Frontal cortex (tissue), 4 donors: ENCODE data around the gene CDKN2B. TPM values are rescaled to one million over a fixed set of nuclear protein-coding genes. Genes with fewer than 3 reads are reported as not detected.

Experiments
- DNase-seq, 2 donors: peaks; one replicate each; pipeline ENCODE4 v3.0.0; 2012; ENCODE audit warnings: low spot score in 2 of 2
- FAIRE-seq: peaks from 2 replicates; lab custom pipeline; 2012; peaks lifted over from hg19 to GRCh38; lab: Jason Lieb, UNC
- total RNA-seq: library from RNA; depleted of rRNA; stranded (reverse); fragments of >200 nt; gene quantifications from one replicate; pipeline ENCODE4 v1.2.3, GENCODE V29; 2014
- donor health status: control.
- donor health status: control.
- donor health status: control.

CDKN2B gene
- total RNA-seq, 1 donor from 2014 or later, result under 0.01 TPM

GRCh38 chr9:22036866-22037626 lies 27.9 kb upstream of the CDKN2B start:
- FAIRE-seq, result no peak
- DNase-seq, result no peak

DNA sequence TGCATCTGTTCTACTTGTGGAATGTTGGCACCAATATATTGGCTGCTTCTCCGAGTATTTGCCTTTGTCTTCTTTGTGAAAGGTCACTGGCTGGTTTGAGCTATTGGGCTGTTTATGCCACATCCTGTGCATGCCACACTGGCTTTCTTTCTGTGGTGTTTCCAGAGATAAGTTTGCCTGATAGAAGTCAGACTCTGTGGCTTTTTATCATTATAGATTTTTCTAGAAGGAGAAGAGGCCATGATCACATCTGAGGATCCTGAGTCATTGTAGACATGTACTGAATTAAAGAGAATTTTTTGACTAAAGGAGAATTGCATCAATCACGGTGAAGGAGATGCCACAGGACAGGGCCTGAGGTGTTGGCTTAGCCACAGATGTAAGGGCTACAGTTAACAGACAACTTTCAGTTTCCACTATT lies 26.5 kb upstream of the CDKN2B start:
- FAIRE-seq, result no peak

DNA sequence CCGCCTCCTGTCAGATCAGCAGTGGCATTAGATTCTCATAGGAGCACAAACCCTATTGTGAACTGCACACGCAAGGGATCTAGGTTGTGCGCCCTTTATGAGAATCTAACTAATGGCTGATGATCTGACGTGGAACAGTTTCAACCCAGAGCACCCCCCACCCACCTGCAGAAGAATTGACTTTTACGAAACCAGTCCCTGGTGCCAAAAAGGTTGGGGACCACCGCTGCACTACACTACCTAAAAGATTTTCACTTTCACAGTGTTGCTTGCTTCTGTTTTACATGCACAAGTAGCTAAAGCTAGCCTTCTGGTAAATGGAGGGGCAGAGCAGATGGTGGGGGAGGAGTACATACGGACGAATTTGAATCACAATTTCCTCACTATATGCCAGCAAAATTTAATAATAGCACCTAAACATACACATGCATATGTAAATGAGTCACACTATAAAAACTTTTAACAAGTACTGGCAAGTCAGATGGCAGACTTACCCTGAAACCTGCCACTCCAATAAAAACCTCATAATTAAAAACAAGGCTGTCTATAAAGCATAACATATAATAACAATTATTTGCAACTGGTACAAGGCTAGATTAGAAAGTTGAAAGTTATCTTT lies 24.0 kb upstream of the CDKN2B start:
- DNase-seq, result no peak
- no peak for FAIRE-seq

More for the DNA sequence above, 26.5 kb upstream of the CDKN2B start:
- no peak for DNase-seq

DNA sequence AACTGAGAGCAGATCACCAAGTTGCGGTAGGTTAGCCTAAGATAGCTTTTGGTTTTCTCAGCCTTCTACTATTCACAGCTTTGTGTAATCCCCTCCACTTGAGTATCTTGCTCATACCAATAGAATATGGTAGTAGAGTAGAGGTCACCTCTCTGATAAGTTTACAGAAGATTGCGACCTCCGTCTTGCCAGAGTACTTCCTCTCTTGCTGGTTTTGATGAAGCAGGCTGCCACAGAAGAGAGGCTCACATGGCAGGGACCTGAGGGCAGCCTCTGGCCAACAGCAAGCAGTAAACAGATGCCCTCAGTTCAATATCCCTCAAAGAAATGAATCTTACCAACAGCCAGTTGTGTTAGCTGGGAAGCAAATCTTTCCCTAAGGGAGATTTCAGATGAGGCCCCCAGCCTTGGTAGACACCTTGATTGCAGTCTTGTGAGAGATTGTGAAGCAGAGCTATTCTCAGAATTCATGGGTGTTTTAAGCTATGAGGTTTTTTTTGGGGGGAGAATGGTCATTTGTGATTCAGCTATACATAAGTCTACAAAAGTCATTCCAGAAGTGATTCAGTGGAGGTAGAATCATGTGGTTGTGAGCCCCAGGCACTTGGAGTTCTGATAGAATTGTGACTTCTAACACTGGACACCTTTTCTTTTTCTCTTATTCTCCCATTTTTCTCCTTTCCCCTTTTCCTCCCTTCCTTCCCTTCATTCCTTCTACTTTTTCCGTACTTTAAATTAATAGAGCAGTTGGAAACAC lies 22.7 kb upstream of the CDKN2B start:
- FAIRE-seq (no peak), DNase-seq (no peak)

DNA sequence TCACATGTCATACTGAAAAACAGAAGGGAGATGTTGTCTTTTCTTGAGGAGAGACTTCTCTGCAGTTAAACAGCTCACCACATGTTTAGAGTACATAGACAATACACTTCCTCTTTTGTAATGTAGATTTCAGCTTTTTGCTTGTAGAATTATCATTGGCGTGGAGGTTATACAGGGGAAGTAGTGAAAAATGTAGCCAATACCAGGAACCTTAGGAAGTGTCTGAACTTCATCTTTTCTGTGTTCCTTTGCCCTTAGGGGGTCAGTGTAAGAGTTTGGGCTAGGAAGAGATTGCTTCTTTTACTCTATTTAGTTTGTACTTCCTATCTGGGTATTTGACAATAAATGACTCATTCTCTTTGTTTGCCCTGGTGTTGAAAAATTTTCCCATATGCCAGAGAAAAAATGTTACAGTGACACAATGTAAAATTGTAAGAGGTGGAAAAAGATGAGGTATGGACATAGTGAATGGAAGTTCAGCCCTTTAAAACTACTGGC lies 21.0 kb upstream of the CDKN2B start:
- DNase-seq (no peak), FAIRE-seq (no peak)

DNA sequence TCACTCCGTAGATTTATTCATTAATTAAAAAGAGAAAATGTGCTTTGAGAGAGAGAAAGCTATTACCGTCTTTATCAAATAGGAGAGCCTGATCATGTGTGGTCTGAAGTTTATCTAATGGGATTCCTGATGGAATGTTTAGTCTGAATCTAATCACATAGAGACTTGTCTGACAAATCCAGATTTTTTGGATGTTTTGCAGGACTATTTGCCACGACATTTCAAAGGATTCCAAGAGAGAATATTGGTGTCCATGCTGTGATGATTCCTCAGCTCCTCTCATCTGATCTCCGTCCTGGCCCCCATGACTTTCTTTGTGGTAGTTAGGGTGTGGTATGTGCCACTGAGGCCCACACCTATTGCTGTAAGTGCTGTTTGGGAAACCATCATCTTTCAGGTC lies 20.1 kb upstream of the CDKN2B start:
- no peak for FAIRE-seq
- DNase-seq, result no peak

DNA sequence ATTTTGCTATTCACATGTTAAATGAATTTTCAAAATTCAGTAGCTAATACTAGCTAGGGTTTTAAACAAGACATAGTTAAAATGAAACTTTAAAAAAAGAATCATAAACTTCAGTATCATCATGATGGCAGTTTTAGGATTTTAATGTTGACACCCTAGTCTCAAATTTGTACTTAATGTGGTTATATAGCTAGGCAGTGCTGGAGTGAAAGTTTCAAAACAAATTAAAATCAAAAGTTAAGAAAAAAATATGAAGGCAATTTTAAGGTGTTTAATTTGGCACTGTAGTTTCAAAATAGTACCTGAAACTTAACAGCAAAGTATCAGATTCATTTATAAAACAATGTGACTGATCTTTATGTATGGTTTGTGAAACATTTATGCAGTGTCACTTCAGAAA lies 19.3 kb upstream of the CDKN2B start:
- DNase-seq (no peak), FAIRE-seq (no peak)

GRCh38 chr9:22026696-22027095 lies 17.6 kb upstream of the CDKN2B start:
- no peak for FAIRE-seq
- DNase-seq, result no peak

- DNase-seq (no peak), FAIRE-seq (no peak)
Measured at GRCh38 chr9:22022396-22022795, 13.3 kb upstream of the CDKN2B start.

- no peak for FAIRE-seq
- no peak for DNase-seq
Measured at GRCh38 chr9:22010866-22011625, 1.9 kb upstream of the CDKN2B start.

DNA sequence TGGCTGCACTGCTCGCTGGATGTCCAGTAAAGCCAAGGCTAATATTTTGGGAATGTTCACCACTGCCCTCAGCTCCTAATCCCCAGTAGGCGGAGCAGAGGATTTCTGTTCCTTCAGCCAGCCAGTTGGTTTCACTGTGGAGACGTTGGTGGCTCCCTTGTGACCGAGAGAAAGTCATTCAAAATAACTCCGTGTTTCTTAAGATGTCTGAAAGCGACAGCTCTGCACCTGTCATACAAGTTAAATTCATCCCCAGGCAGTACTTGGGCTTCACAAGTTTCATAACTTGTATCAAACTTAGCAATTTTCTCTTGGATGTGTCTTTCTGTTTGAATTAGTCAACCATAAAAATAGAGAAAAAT lies 382 bp upstream of the CDKN2B start:
- FAIRE-seq (no peak), DNase-seq (no peak)

DNA sequence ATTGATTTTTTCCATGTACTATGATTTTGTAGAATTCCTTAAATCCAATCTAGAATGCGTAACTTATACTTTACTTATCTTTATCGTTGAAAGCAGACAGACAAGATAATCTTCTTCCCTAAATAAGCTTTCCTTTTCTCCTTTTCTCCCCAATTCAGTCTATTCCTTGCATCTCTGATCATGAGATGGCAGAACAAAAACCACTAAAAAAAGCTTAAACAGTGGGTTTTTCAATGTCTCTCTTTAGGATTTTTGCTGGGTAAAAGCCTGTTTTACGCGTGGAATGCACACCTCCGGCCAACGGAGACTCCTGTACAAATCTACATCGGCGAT lies 755 bp downstream of the CDKN2B start:
- no peak for DNase-seq
- no peak for FAIRE-seq

DNA sequence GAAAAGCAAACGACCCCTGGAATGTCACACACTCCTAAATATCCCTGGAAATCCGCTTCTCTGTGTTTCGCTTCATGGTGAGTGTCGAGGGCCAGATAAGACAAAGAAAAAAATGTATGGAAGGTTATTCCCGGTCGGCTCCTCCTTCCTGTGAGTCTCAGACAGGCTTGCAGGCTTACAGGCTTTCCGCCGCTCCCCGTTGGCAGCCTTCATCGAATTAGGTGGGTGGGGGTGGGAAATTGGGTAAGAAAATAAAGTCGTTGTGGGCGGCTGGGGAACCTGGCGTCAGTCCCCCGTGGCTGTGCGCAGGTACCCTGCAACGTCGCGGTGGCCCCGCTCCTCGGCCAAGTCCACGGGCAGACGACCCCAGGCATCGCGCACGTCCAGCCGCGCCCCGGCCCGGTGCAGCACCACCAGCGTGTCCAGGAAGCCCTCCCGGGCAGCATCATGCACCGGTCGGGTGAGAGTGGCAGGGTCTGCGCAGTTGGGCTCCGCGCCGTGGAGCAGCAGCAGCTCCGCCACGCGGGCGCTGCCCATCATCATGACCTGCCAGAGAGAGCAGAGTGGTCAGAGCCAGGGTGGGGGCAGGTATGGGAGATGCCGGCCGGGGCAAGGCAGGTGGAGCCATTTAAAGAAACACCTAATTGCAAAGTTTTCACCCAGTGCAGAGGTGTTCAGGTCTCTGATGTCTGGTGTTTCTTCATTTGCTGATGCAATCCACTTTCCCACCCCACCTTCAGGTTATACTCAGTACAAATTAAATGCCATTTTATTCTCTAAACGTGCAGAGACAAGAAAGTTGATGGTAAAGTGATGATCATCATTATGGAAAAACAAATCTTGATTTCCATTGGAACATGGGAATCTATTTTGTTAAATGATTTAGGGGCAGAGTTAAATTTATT lies 3.2 kb downstream of the CDKN2B start:
- DNase-seq (no peak), FAIRE-seq (no peak)

DNA sequence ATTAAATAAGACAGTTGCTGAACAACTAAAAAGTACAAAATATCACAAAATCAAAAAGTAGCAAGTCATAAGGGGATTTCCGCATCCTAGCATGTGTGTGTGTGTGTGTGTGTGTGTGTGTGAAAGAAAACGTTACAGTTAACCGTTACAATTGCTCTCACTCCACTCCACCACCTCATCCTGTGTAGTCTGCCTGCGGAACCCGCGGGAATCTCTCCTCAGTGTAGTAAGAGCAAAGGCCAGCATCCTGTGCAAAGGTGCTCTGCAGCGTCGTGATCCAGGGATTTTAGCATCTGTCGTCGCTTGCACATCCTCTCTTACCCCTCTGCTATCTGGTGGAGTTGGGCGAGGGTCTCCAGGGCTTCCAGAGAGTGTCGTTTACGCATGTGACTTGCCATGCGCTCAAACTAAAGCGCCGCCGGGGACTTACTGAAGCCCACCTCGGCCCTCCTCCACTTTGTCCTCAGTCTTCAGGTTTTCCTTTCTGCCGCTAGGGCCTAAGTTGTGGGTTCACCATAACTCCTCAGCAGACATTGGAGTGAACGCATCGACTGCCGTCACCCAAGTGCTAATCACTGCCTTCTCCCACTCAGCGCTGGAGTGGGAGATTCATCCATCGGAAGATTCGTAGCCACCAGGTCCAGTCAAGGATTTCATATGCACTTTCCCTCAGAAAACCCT lies 3.9 kb downstream of the CDKN2B start:
- no peak for FAIRE-seq
- no peak for DNase-seq

DNA sequence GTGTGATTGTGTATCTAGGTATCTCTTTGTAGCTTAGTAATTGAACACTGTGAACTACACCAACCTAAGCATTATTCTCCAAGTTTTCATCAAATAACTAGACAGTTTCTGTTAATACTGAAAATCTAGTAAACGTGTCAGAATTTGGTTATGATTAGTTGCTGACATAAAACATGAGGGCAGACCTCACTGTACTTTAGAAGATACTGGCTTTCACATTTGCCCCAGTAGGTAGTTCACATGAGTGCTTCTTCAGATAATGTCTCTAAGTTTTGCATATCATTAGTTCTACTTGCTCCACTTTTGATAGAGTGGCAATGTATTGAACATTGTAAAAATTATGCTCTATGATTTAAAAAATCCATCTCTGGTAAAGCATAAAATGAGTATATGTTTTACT lies 7.1 kb downstream of the CDKN2B start:
- DNase-seq (no peak), FAIRE-seq (no peak)

DNA sequence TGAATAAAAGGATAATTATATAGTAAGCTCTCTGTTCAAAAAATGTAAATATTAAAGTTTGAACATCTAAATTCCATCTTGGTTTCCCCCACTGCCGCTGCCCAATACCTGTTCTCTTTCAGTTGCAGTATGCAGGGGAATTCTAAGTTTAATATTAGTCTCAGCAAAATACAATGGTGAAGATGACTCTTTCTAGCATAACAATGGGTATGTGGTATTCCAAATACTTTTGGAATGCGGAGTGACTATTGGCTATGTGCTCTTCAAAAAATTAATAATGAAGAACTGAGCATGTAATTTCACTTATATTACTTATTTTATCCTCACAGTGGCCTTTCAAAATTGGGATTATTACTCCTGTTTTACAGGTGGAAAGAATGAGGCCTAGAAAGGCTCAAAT lies 11.1 kb downstream of the CDKN2B start:
- FAIRE-seq (no peak), DNase-seq (no peak)

DNA sequence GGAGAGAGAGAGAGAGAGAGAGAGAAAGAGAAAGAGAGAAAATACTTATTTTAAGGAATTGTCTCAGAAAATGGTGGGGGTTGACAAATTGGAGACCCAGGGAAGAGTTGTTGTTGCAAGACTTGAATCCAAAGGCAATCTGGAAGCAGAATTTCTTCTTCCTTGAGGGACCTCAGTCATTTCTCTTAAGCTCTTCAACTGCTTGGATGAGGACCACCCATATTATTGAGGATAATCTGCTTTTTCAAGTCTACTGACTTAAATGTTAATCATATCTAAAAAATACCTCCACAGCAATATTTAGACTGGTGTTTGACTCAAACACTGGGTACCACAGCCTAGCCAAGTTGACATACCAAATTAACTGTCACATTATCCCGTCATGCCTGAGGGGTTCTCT lies 11.6 kb downstream of the CDKN2B start:
- no peak for DNase-seq
- FAIRE-seq, result no peak

- no peak for FAIRE-seq
- DNase-seq, result no peak
Measured at GRCh38 chr9:21996858-21997257, 12.2 kb downstream of the CDKN2B start.

DNA sequence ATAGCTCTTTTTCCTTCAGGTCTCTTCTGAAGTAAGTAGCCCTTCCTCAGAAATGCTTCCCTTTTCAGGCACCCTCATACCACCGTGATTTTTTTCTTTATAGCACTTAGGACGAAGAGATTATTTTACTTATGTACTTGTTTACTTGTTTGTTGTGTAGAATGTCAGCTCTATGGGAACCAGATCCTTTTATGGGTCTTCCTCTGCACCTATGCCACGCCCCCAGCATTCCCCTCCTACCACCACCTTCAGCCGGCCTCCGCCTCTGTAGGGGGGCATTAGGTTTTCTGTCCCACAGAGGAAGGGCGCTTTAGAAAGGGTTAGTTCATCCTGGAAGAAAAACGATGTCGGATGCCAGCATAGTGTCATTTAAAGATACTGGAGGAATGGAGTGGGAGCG lies 12.7 kb downstream of the CDKN2B start:
- FAIRE-seq (no peak), DNase-seq (no peak)
